Left lobe of liver (tissue), 2 donors: ENCODE measurements around the gene ZNF609. TPM values are rescaled to one million over a fixed set of nuclear protein-coding genes. Genes with fewer than 3 reads are reported as not detected.

Experiments used
- ATAC-seq: fragments of 200-7000 bp; cut with Tn5 transposase; one replicate; pipeline ENCODE4 v1.9.1; 2020; ENCODE audit warnings: mild to moderate bottlenecking, moderate library complexity
- DNase-seq: peaks from one replicate; pipeline ENCODE4 v3.0.0-alpha.2; 2020; ENCODE audit warnings: low spot score
- total RNA-seq: library from RNA; stranded (reverse); gene quantifications from one replicate; pipeline ENCODE4 v1.2.1, GENCODE V29; 2021
- donor health status: DM: no; HTN: no; CAD: no; lungs with moderate emphysema.
- donor health status: DM: no; HTN: yes; CAD: no.

The ZNF609 gene
- total RNA-seq, 1 donor from 2014 or later = 16.3 TPM

- peak; percentile 87 for ATAC-seq
- no peak for DNase-seq
These were observed 253.2 kb downstream of the ZNF609 start for GRCh38 chr15:64713592-64713991.

GRCh38 chr15:64716452-64716851 lies 256.1 kb downstream of the ZNF609 start:
- DNase-seq = no peak
- no peak for ATAC-seq

DNA sequence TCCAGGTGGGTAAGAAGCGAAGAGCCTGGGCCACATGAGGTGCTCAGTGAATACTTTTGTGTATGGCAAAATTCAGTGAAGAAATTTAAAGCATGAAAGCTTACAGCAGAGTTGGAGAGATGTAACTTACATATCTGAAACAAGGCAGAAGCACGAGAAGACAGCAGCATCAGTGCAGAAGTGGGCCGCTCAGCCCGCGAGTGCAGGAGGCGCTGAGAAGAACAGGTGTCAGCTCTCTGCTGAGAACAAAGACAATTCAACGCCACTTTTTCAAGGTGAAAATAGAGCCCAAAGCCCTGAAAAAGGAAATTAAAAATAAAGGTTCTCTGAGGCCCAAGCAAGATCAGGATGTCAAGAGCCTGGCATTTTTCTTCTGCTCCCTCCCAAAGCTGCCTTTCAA lies 256.8 kb downstream of the ZNF609 start:
- DNase-seq (no peak), ATAC-seq (no peak)

- DNase-seq (no peak), ATAC-seq (no peak)
These were observed 257.5 kb downstream of the ZNF609 start for GRCh38 chr15:64717735-64718495.

- DNase-seq (no peak), ATAC-seq (peak; percentile 67)
These were observed 259.8 kb downstream of the ZNF609 start for GRCh38 chr15:64720188-64720587.

DNA sequence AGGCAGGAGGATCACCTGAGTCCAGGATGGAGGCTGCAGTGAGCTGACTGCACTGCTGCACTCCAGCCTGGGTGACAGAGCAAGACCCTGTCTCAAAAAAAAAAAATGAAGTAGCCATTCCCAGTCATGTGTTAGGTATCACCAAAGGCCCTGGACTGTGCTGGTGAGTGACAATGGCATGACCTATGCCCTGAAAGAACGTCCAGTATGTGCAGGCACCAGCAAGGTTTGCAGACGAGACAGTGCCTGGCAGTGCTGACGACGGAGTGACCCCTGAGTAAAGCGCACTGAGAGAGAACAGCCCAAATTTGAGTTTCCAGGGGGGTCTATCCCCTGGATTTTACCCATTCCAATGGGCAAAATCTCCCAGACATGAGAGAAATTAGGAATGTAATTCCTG lies 269.8 kb downstream of the ZNF609 start:
- ATAC-seq (no peak), DNase-seq (no peak)

GRCh38 chr15:64731012-64731804 lies 270.8 kb downstream of the ZNF609 start:
- ATAC-seq = peak; percentile 90

GRCh38 chr15:64731805-64732151 lies 271.4 kb downstream of the ZNF609 start:
- peak; percentile 2 for ATAC-seq
- no peak for DNase-seq

More at GRCh38 chr15:64731012-64731804, 270.8 kb downstream of the ZNF609 start:
- DNase-seq = peak; percentile 91

DNA sequence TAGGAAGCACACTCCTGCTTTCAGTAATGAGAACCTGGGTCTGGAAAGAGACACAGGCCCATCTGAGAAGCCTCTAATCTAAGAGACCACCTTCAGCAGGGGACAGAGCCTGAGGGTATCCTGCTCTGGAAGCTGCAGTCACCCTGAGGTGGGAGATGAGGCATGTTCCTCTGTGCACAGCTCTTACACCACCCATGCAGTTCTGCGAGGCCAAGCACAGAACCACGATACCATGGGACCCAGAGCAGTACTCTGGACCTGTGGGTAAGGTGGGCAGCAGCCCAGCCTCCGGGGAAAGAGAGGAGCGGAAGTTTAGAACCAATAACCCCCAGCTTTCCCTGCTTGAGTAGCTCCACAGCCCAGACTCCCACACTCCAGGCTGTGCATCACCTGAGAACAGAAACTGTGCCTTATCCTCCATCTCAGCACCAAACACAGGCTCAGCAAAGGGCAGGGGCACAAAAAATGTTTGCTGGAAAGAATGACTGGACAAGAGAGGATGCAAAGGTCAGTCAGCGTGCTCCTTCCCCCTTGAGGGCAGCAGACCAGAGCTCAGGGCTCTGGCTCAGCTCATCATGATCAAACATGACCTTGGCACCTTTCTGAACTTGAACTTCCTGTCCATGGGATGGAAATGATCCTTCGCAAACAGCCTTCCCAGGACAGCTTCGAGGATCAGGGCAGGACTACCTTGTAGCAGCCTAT lies 271.9 kb downstream of the ZNF609 start:
- ATAC-seq (peak; percentile 67), DNase-seq (peak; percentile 55)

Other genes starting within 250 kb of the ZNF609 start
- 6.2 TPM for gene CSNK1G1, start 104.4 kb upstream of the ZNF609 start, total RNA-seq
- gene PCLAF, start 79.1 kb upstream of the ZNF609 start, total RNA-seq = 3.1 TPM
- 8.5 TPM for gene TRIP4, start 72.7 kb upstream of the ZNF609 start, total RNA-seq